ENCODE data around the gene SULT1E1.

The SULT1E1 gene

DNA sequence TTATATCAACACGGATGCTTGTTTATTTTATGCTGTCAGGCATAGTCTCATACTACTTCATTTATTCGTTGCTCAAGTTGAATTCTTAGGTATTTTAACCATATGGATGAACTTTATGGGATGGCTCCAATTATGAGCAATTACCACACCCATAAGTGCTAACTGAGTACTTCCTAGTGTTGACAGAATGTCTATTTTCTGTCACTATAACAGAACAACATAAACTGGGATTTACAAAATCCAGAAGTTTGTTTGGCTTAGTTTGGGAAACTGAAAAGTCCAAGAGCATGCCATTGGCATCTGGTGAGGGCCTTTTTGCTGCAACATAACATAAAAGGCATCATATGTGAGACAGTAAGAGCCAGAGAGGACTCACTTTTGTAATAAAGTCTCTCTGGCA, 21.0 kb downstream of the SULT1E1 start:
- CTCF ChIA-PET, result no interaction called here
- H3K4me3 ChIP-seq (ENCODE audit: low read depth, low read length), result no peak overlapping the region

DNA sequence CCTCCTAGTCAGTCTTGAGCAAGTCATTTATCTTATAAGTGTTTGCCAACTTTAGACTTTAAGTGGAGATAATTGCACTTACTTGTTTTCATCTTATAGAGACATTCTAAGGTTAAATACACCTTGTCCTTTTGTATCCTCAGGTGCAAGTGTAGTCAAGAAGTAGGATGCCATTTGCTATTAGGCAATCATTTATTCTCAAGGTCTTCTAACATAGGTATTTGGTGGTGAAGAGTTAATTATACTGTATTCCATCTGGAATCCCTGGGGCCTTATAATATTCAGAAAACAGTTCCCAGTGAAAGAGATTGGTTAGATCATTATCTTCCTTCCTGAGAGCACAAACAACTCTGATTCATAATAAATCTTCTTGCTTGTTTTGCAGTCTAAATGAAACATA, 23.7 kb downstream of the SULT1E1 start:
- H3K4me3 ChIP-seq (ENCODE audit: low read depth, low read length), result no peak overlapping the region
- ChIA-PET POLR2A (no interaction called here), CTCF (no interaction called here)
- TF ChIP-seq CTCF (IDR thresholded peaks at IDR 0.05; ENCODE audit: insufficient read depth, low read length, missing control alignments), result no peak
- DNase-seq (ENCODE audit: low read depth, low spot score), result no peak

More for the DNA sequence above, 21.0 kb downstream of the SULT1E1 start:
- TF ChIP-seq CTCF (IDR thresholded peaks at IDR 0.05; ENCODE audit: insufficient read depth, low read length, missing control alignments), result no peak
- POLR2A ChIA-PET, result no interaction called here
- DNase-seq (ENCODE audit: low read depth, low spot score), result no peak

GRCh38 chr4:69835766-69836165, 24.2 kb downstream of the SULT1E1 start:
- CTCF ChIA-PET, result no interaction called here
- no peak for TF ChIP-seq CTCF (IDR thresholded peaks at IDR 0.05; ENCODE audit: insufficient read depth, low read length, missing control alignments)
- H3K4me3 ChIP-seq (ENCODE audit: low read depth, low read length), result no peak overlapping the region
- DNase-seq (ENCODE audit: low read depth, low spot score), result no peak
- POLR2A ChIA-PET, result no interaction called here

DNA sequence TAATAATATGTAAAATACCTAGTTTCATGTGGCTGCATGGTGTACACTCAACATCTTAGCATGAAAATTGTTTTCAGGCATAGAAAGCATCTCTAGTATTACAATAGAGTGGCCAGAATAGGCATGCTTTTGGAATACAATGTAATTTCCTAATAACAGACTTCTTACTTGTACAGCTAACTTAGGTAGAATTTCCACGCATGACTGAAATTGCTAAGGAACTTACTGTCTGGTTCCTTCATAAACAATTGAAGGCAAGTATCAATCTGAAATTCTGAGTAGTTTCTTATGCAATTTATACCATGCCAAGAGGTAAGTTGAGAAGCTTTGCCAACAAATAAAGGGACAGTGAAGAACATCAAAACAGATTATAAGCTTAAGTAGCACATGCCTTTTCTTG, 26.7 kb downstream of the SULT1E1 start:
- ChIA-PET POLR2A (no interaction called here), CTCF (no interaction called here)
- no peak for DNase-seq (ENCODE audit: low read depth, low spot score)
- no peak overlapping the region for H3K4me3 ChIP-seq (ENCODE audit: low read depth, low read length)
- no peak for TF ChIP-seq CTCF (IDR thresholded peaks at IDR 0.05; ENCODE audit: insufficient read depth, low read length, missing control alignments)

DNA sequence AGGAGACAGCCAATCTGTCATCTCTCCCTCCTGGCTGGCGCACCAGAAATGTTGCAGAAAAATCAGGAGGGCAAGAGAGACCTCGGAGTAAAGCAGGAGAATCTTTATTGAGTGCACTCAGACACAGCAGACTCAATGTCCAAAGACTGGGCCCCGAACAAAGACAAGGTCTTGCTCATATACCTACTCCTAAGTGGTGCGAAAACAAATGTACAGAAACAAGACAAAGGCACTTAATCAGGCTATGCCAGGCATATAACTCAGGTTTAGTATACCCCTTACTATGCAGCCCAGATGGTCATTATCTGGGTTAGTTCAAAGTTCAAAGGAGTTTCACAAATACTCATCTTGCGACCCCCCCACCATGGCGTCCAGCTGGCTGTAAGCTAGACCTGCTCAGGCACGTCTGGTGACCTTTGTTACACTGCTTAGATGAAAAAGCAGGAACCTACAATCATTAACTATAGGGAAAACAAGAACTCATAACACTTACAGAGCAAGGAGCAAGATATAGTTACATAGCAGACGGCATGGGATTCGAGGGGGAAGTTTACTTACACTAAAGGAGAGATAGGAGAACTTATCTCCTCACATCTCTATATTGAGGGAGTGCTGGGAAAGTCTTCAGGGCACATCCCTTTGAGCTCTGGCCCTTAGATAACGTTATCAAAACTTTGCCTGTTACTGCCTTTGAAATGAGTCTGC, 27.5 kb downstream of the SULT1E1 start:
- no peak for TF ChIP-seq CTCF (IDR thresholded peaks at IDR 0.05; ENCODE audit: insufficient read depth, low read length, missing control alignments)
- CTCF ChIA-PET, result no interaction called here
- no peak for DNase-seq (ENCODE audit: low read depth, low spot score)
- POLR2A ChIA-PET, result no interaction called here
- H3K4me3 ChIP-seq (ENCODE audit: low read depth, low read length), result no peak overlapping the region

DNA sequence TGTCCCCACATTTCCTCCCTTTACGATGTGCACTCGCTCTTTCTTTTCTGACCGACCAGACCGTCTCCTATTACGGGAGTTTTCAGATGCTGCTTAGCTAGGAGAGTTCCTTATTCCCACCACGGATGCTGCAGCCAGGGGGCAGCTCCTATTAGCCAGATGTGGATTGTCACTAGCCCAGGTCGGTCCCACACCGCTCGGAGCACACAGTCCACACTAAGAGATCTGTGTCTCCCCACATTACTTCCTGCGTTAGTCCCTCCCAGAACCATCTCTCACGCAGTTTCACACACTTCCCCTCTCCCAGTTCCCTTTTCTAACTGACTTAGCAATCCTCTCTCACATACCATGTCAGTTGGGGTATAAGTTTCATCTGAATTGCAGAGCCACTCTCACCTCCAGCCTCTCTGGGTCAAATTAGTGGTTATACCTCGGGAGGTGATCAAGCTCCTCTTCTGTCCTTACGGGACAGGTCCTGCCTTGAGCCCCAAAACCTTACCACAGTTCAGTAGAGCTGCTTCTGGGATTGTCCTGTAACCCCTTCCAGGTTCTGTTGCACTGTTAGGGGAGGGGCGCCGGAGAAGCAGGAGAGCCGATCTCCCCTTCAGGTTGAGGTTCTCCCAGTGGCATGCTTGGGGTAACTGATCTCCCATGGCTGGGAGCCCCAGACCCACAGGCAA, 28.2 kb downstream of the SULT1E1 start:
- no peak for DNase-seq (ENCODE audit: low read depth, low spot score)
- H3K4me3 ChIP-seq (ENCODE audit: low read depth, low read length), result no peak overlapping the region
- CTCF ChIA-PET, result no interaction called here
- POLR2A ChIA-PET, result no interaction called here
- no peak for TF ChIP-seq CTCF (IDR thresholded peaks at IDR 0.05; ENCODE audit: insufficient read depth, low read length, missing control alignments)

Data from AG04449 (cell line).